A673 (cell line): ENCODE data around the gene ZDHHC20.

Source experiments
- EZH2 ChIP-seq: fragments of 200-600 bp; sonication (generic); IDR thresholded peaks from 2 replicates; pipeline ENCODE4 v1.6.1; 2017; ENCODE audit warnings: borderline replicate concordance, low read depth, mild to moderate bottlenecking, mixed read lengths, antibody characterized with exemption, low read length; ENCODE audit not compliant: poor library complexity, severe bottlenecking
- TF ChIP-seq, protein P1 (sequence below): fragments of 300-800, 200-600 bp; sonication (generic); conservative IDR thresholded peaks from 2 replicates; pipeline ENCODE4 v1.5.1; 2017; ENCODE audit warnings: low read depth, mild to moderate bottlenecking, antibody characterized with exemption, low read length, moderate library complexity, mixed read lengths

DNA sequence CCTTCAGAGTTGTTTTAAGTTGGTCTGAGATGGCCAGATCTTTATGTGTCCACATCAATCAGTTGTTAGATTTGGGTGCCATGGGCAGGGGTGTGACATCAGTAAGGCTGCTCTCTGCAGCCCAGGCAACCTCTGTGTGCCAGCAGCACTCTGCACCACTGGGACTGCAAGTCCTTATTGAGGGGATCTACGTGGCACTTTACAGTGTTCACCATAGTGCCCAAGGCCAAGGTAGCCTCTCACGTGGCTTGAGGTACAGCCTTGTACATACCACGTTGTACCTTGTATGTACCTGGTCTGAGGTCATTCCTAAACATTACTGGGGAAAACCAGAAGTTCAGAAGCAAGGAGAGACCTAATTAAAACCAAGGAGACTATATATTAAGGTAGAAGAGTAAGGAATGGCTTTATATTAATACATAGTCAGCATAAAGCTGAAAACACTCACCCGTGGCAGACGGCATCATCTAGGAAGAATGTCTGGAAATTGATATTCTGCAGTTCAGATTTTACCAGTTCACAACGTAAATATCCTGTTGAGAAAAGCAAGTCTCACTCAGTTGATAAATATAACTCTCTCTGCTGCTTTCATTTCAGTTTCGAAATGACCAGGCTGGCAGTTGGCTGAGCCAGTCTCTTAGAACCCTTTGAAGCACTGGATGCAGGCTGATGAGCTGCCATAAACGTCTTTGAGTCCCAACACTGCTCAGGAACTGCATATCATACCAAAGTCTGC, 128.8 kb downstream of the ZDHHC20 start:
- TF ChIP-seq, protein P1, sequence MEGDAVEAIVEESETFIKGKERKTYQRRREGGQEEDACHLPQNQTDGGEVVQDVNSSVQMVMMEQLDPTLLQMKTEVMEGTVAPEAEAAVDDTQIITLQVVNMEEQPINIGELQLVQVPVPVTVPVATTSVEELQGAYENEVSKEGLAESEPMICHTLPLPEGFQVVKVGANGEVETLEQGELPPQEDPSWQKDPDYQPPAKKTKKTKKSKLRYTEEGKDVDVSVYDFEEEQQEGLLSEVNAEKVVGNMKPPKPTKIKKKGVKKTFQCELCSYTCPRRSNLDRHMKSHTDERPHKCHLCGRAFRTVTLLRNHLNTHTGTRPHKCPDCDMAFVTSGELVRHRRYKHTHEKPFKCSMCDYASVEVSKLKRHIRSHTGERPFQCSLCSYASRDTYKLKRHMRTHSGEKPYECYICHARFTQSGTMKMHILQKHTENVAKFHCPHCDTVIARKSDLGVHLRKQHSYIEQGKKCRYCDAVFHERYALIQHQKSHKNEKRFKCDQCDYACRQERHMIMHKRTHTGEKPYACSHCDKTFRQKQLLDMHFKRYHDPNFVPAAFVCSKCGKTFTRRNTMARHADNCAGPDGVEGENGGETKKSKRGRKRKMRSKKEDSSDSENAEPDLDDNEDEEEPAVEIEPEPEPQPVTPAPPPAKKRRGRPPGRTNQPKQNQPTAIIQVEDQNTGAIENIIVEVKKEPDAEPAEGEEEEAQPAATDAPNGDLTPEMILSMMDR, result no peak
- TF ChIP-seq EZH2, result no peak
